Endothelial cell (in vitro differentiated cells): ENCODE data around the gene FAM240A. TPM values are rescaled to one million over a fixed set of nuclear protein-coding genes. Genes with fewer than 3 reads are reported as not detected.

Experiments used
- DNase-seq: peaks from one replicate; pipeline ENCODE4 v3.0.0; 2021; ENCODE audit warnings: low spot score
- H3K27ac Mint-ChIP-seq: one replicate; pipeline ENCODE4 v1.8.0; 2021; ENCODE audit warnings: mixed read lengths, inconsistent platforms; ENCODE audit not compliant: unreplicated experiment
- H3K27me3 Mint-ChIP-seq: one replicate; pipeline ENCODE4 v1.8.0; 2021; ENCODE audit warnings: mild to moderate bottlenecking, moderate library complexity, mixed read lengths, inconsistent platforms; ENCODE audit not compliant: unreplicated experiment
- H3K36me3 Mint-ChIP-seq: one replicate; pipeline ENCODE4 v1.8.0; 2021; ENCODE audit warnings: mild to moderate bottlenecking, low read depth, mixed read lengths, inconsistent platforms; ENCODE audit not compliant: unreplicated experiment
- H3K4me1 Mint-ChIP-seq: one replicate; pipeline ENCODE4 v1.8.0; 2021; ENCODE audit warnings: mild to moderate bottlenecking, mixed read lengths, inconsistent platforms; ENCODE audit not compliant: unreplicated experiment
- H3K4me3 Mint-ChIP-seq: one replicate; pipeline ENCODE4 v1.8.0; 2021; ENCODE audit warnings: mild to moderate bottlenecking, mixed read lengths, inconsistent platforms; ENCODE audit not compliant: unreplicated experiment
- H3K9me3 Mint-ChIP-seq: one replicate; pipeline ENCODE4 v1.8.0; 2021; ENCODE audit warnings: mixed read lengths, inconsistent platforms; ENCODE audit not compliant: unreplicated experiment
- CTCF ChIP-seq: fragments of 200-600 bp; sonication (generic); IDR thresholded peaks from one replicate; pipeline ENCODE4 v1.5.0; 2021; ENCODE audit warnings: antibody characterized with exemption; ENCODE audit not compliant: unreplicated experiment
- total RNA-seq: library from RNA; stranded (reverse); fragmentation: NEBNext Ultra II Directional; extraction: Animal tissue kit (Norgen Biotek cat#: 25700); gene quantifications from one replicate; pipeline ENCODE4 v1.2.1, GENCODE V29; 2021; ENCODE audit not compliant: unreplicated experiment

FAM240A gene
- total RNA-seq, 1 donor from 2014 or later = not detected

GRCh38 chr3:46649436-46649835 is 37.1 kb downstream of the FAM240A start:
- Mint-ChIP-seq H3K9me3 (no peaks in the 10 kb centered on the region), H3K4me1 (no peaks in the 10 kb centered on the region), H3K27ac (no peak overlapping the region), H3K4me3 (no peak overlapping the region), H3K36me3 (no peaks in the 10 kb centered on the region), H3K27me3 (peaks cover 2% of the 10 kb centered on the region)
- TF ChIP-seq CTCF = no peak
- DNase-seq = no peak

- no peak overlapping the region for H3K4me3 Mint-ChIP-seq
- H3K27ac Mint-ChIP-seq = no peak overlapping the region
- H3K36me3 Mint-ChIP-seq = no peaks in the 10 kb centered on the region
- H3K9me3 Mint-ChIP-seq = no peaks in the 10 kb centered on the region
- H3K4me1 Mint-ChIP-seq = no peaks in the 10 kb centered on the region
- H3K27me3 Mint-ChIP-seq = peaks cover 2% of the 10 kb centered on the region
- no peak for DNase-seq
- no peak for TF ChIP-seq CTCF
Observed at GRCh38 chr3:46651084-46651483, 38.8 kb downstream of the FAM240A start.

GRCh38 chr3:46655271-46655670 is 42.9 kb downstream of the FAM240A start:
- H3K27me3 Mint-ChIP-seq = peaks cover 2% of the 10 kb centered on the region

GRCh38 chr3:46656778-46657556 is 44.6 kb downstream of the FAM240A start:
- Mint-ChIP-seq H3K4me3 (no peak overlapping the region), H3K9me3 (no peaks in the 10 kb centered on the region), H3K4me1 (peaks cover 9% of the 10 kb centered on the region), H3K27ac (no peak overlapping the region), H3K36me3 (no peaks in the 10 kb centered on the region), H3K27me3 (peaks cover 2% of the 10 kb centered on the region)
- no peak for TF ChIP-seq CTCF
- DNase-seq = no peak

More at GRCh38 chr3:46655271-46655670, 42.9 kb downstream of the FAM240A start:
- Mint-ChIP-seq H3K4me1 (peaks cover 9% of the 10 kb centered on the region), H3K36me3 (no peaks in the 10 kb centered on the region), H3K9me3 (no peaks in the 10 kb centered on the region), H3K4me3 (no peak overlapping the region), H3K27ac (no peak overlapping the region)
- TF ChIP-seq CTCF = no peak
- DNase-seq = no peak

- Mint-ChIP-seq H3K9me3 (no peaks in the 10 kb centered on the region), H3K27ac (no peak overlapping the region), H3K27me3 (peaks cover 9% of the 10 kb centered on the region), H3K4me3 (no peak overlapping the region), H3K36me3 (no peaks in the 10 kb centered on the region), H3K4me1 (peaks cover 9% of the 10 kb centered on the region)
- no peak for TF ChIP-seq CTCF
- DNase-seq = no peak
Observed at GRCh38 chr3:46659285-46659684, 47.0 kb downstream of the FAM240A start.
